GM12873 (cell line): Measurements from ENCODE around the gene NFX1.

Source experiments
- CTCF ChIP-seq: IDR thresholded peaks from 2 replicates; pipeline ENCODE4 v1.5.1; 2012; ENCODE audit warnings: low read depth, mild to moderate bottlenecking, moderate library complexity, low read length, control low read depth; ENCODE audit not compliant: insufficient read depth; ENCODE audit errors: missing control alignments

NFX1 gene

DNA sequence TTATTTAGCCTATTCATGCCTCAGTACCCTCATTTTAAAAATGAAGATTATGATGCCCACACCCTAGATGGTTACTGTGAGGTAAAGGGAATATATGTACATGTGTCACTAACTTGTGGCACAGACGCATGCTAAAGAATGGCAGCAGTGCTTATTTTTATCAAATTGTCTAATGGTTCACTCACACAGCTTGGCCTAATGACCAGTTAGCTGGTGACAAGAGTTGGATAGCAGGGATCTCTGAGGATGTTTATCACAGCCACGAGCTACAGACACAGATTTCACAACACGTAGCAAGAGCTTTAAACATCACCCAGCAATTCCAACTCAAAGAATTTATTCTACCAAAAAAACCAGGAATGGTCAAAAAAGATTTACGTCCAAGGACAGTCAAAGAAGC lies 33.0 kb upstream of the NFX1 start:
- TF ChIP-seq CTCF: no peak

DNA sequence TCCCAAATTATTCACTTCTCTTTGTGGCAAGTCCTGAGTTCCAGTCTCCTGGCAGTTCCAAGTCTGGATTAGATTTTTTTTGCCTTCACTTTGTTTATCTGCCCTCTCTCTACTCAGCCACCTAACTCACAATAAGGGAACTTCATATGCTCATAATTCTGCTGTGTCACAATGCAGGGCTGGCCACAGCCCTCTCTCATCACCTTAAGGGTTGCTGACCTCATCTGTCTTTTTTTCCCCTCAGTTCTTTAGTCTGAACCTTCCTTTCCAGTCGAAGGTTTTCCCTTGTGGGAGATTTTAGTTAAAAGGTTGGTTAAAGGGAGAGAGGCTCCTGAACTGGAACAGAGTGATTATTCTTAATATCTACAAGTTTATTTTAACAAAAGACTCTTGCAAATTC lies 29.9 kb upstream of the NFX1 start:
- TF ChIP-seq CTCF: no peak

- no peak for TF ChIP-seq CTCF
Observed at GRCh38 chr9:33263131-33264002, 26.9 kb upstream of the NFX1 start.

DNA sequence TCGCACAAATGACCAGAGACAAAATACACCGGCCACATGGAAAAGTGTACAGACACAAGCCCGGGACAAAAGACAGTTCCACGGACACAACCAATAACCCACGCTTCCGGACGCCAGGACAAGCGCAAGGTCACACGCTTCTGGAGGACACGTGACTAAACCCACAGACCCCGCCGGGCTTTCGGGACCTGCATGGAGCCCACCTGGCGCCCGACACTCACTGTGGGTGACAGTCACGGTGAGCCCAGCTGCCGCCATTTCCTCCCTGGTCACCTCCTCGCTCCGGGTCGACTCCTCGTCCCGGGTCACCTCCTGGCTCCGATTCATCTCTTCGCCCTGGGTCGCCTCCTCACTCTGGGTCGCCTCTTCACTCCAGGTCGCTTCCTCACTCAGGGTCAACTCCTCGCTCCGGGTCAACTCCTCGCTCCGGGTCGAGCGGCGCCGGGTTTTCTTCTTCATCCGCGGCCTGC lies 26.3 kb upstream of the NFX1 start:
- no peak for TF ChIP-seq CTCF

DNA sequence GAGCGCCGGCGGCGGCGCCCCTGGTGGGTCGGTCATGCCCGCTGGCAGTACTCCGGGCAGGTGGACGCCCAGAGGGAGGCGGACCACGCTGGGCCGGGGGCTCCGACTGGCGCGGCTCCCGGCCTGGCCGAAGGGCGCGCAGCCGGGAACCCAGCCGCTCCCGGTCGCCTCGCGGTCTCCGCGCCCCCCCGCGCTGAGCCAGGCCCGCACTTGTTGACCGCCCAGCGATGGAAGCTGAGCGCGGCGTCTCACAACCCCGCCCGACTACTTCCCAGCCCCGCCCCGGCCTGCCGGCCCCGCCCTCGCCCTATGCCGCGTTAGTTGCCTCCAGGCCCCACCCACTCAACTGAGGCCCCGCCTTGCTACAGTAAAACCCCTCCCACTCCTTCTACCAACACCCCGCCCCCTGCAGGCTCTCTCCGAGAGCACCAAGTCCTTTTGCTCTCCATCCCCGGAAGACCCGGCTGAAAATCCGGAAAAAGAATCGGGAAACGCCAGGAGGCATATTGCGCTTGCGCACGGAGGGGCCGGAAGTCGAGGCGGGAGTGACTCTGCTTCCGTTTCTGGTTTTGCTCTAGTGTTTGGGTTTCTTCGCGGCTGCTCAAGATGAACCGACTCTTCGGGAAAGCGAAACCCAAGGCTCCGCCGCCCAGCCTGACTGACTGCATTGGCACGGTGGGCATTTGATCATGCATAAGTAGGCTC lies 25.7 kb upstream of the NFX1 start, which contains the start of the genes BAG1 and CHMP5:
TSS of gene BAG1 (minus strand) at position 236 of the 705 bp plus-strand sequence.
TSS of gene CHMP5 (plus strand) at position 577 of the 705 bp plus-strand sequence. CDS start at position 607, 30 bp downstream.
- peak; percentile 15 for TF ChIP-seq CTCF

- no peak for TF ChIP-seq CTCF
Observed at GRCh38 chr9:33265211-33265865, 25.0 kb upstream of the NFX1 start.
